Astrocyte (in vitro differentiated cells and primary cell): ENCODE measurements around the gene DLK2. TPM values are rescaled to one million over a fixed set of nuclear protein-coding genes. Genes with fewer than 3 reads are reported as not detected.
"Not testable (repeated sequence)": the region's sequence is repeated elsewhere in the genome, so short reads cannot be mapped to it uniquely, and the experiment has no call there.

Experiments used
- DNase-seq: peaks from one replicate; pipeline ENCODE4 v3.0.0-alpha.2; 2010; ENCODE audit warnings: low read depth
- FAIRE-seq: peaks from 2 replicates; lab custom pipeline; 2011; peaks lifted over from hg19 to GRCh38; lab: Jason Lieb, UNC
- H2AFZ ChIP-seq: 2 replicates; pipeline ENCODE4 v1.6.0; 2012; ENCODE audit warnings: low read depth, low read length, inconsistent platforms
- H3K27ac ChIP-seq: 2 replicates; pipeline ENCODE4 v1.5.1; 2011; ENCODE audit warnings: low read depth, low read length, inconsistent platforms
- H3K27me3 ChIP-seq: 2 replicates; pipeline ENCODE4 v1.6.0; 2011; ENCODE audit warnings: low read length, inconsistent platforms; ENCODE audit not compliant: insufficient read depth
- H3K36me3 ChIP-seq: 2 replicates; pipeline ENCODE4 v1.5.1; 2011; ENCODE audit warnings: low read length, inconsistent platforms; ENCODE audit not compliant: insufficient read depth
- H3K4me1 ChIP-seq: 2 replicates; pipeline ENCODE4 v1.5.1; 2011; ENCODE audit warnings: low read length, inconsistent platforms; ENCODE audit not compliant: insufficient read depth
- H3K4me2 ChIP-seq: 2 replicates; pipeline ENCODE4 v1.6.0; 2012; ENCODE audit warnings: low read length, inconsistent platforms
- H3K4me3 ChIP-seq: 2 replicates; pipeline ENCODE4 v1.5.1; 2011; ENCODE audit warnings: low read depth, mild to moderate bottlenecking, low read length, inconsistent platforms; ENCODE audit not compliant: insufficient read depth
- H3K79me2 ChIP-seq: 2 replicates; pipeline ENCODE4 v1.6.0; 2012; ENCODE audit warnings: mild to moderate bottlenecking, low read length, inconsistent platforms; ENCODE audit not compliant: insufficient read depth
- H3K9ac ChIP-seq: 2 replicates; pipeline ENCODE4 v1.6.0; 2012; ENCODE audit warnings: mild to moderate bottlenecking, low read length, inconsistent platforms
- H3K9me3 ChIP-seq: 2 replicates; pipeline ENCODE4 v1.5.1; 2012; ENCODE audit warnings: low read depth, mild to moderate bottlenecking, low read length, inconsistent platforms; ENCODE audit not compliant: insufficient read depth
- H4K20me1 ChIP-seq: 2 replicates; pipeline ENCODE4 v1.6.0; 2012; ENCODE audit warnings: low read length, inconsistent platforms; ENCODE audit not compliant: insufficient read depth
- H3K27ac Mint-ChIP-seq: one replicate; pipeline ENCODE4 v1.8.0; 2021; ENCODE audit warnings: mild to moderate bottlenecking, mixed read lengths; ENCODE audit not compliant: unreplicated experiment
- H3K27me3 Mint-ChIP-seq: one replicate; pipeline ENCODE4 v1.8.0; 2021; ENCODE audit warnings: low read depth, mixed read lengths; ENCODE audit not compliant: unreplicated experiment
- H3K36me3 Mint-ChIP-seq: one replicate; pipeline ENCODE4 v1.8.0; 2021; ENCODE audit warnings: low read depth, mixed read lengths; ENCODE audit not compliant: unreplicated experiment
- H3K4me1 Mint-ChIP-seq: one replicate; pipeline ENCODE4 v1.8.0; 2021; ENCODE audit warnings: low read depth, mixed read lengths; ENCODE audit not compliant: unreplicated experiment
- H3K4me3 Mint-ChIP-seq: one replicate; pipeline ENCODE4 v1.8.0; 2021; ENCODE audit warnings: mild to moderate bottlenecking, moderate library complexity, mixed read lengths; ENCODE audit not compliant: unreplicated experiment
- H3K9me3 Mint-ChIP-seq: one replicate; pipeline ENCODE4 v1.8.0; 2021; ENCODE audit warnings: mild to moderate bottlenecking, mixed read lengths; ENCODE audit not compliant: unreplicated experiment
- CTCF ChIP-seq: IDR thresholded peaks from 2 replicates; pipeline ENCODE4 v1.5.1; 2011; ENCODE audit warnings: low read depth, mild to moderate bottlenecking, inconsistent platforms, low read length, moderate library complexity; ENCODE audit not compliant: insufficient read depth
- EZH2 ChIP-seq: IDR thresholded peaks from 2 replicates; pipeline ENCODE4 v1.6.1; 2012; ENCODE audit warnings: mild to moderate bottlenecking, low read length, inconsistent platforms; ENCODE audit not compliant: insufficient read depth
- total RNA-seq: library from RNA; stranded (reverse); gene quantifications from 2 replicates; pipeline ENCODE4 v1.2.1, GENCODE V29; 2021

The DLK2 gene
- total RNA-seq, 1 donor from 2014 or later = 0.68 TPM

GRCh38 chr6:43413002-43413401, 42.3 kb downstream of the DLK2 start:
- no peaks in the 10 kb centered on the region for H4K20me1 ChIP-seq
- Mint-ChIP-seq H3K4me1 (no peaks in the 10 kb centered on the region), H3K9me3 (peaks cover 4% of the 10 kb centered on the region), H3K27me3 (peaks cover 38% of the 10 kb centered on the region), H3K27ac (no peak overlapping the region), H3K36me3 (no peaks in the 10 kb centered on the region), H3K4me3 (no peak overlapping the region)
- TF ChIP-seq EZH2 (no peak), CTCF (no peak)
- H3K9me3 ChIP-seq = no peaks in the 10 kb centered on the region
- no peak overlapping the region for H3K4me3 ChIP-seq
- no peak overlapping the region for H3K27ac ChIP-seq
- H3K4me1 ChIP-seq = no peaks in the 10 kb centered on the region
- no peak overlapping the region for H3K9ac ChIP-seq
- DNase-seq = no peak
- no peaks in the 10 kb centered on the region for H3K79me2 ChIP-seq
- H3K4me2 ChIP-seq = no peak overlapping the region
- no peak overlapping the region for H2AFZ ChIP-seq
- no peaks in the 10 kb centered on the region for H3K27me3 ChIP-seq
- no peaks in the 10 kb centered on the region for H3K36me3 ChIP-seq
- FAIRE-seq = no peak

GRCh38 chr6:43412541-43412940, 42.8 kb downstream of the DLK2 start:
- H3K4me1 ChIP-seq = no peaks in the 10 kb centered on the region
- no peaks in the 10 kb centered on the region for H3K36me3 ChIP-seq
- TF ChIP-seq EZH2 (no peak), CTCF (no peak)
- H2AFZ ChIP-seq = no peak overlapping the region
- H3K27me3 ChIP-seq = no peaks in the 10 kb centered on the region
- no peaks in the 10 kb centered on the region for H4K20me1 ChIP-seq
- no peak overlapping the region for H3K4me3 ChIP-seq
- no peaks in the 10 kb centered on the region for H3K36me3 Mint-ChIP-seq
- no peak for DNase-seq
- no peak overlapping the region for H3K9ac ChIP-seq
- H3K4me3 Mint-ChIP-seq = no peak overlapping the region
- H3K4me2 ChIP-seq = no peak overlapping the region
- no peaks in the 10 kb centered on the region for H3K9me3 ChIP-seq
- H3K27ac ChIP-seq = no peak overlapping the region
- FAIRE-seq = no peak
- H3K4me1 Mint-ChIP-seq = no peaks in the 10 kb centered on the region
- no peak overlapping the region for H3K27ac Mint-ChIP-seq
- peaks cover 35% of the 10 kb centered on the region for H3K27me3 Mint-ChIP-seq
- H3K9me3 Mint-ChIP-seq = peaks cover 4% of the 10 kb centered on the region
- no peaks in the 10 kb centered on the region for H3K79me2 ChIP-seq

- not testable (repeated sequence) for H2AFZ ChIP-seq, H3K9me3 ChIP-seq, H3K4me1 Mint-ChIP-seq, DNase-seq, H3K4me1 ChIP-seq, H3K9ac ChIP-seq, H3K4me3 Mint-ChIP-seq, FAIRE-seq, H3K27ac ChIP-seq, H3K27ac Mint-ChIP-seq, H4K20me1 ChIP-seq, H3K4me3 ChIP-seq, H3K79me2 ChIP-seq, H3K36me3 Mint-ChIP-seq, H3K9me3 Mint-ChIP-seq, H3K27me3 ChIP-seq, H3K36me3 ChIP-seq, H3K4me2 ChIP-seq
- H3K27me3 Mint-ChIP-seq = peaks cover 26% of the 10 kb centered on the region
Measured at GRCh38 chr6:43410776-43411175, 44.6 kb downstream of the DLK2 start.
